Stomach smooth muscle (tissue), 2 donors: Measurements from ENCODE around the gene MCFD2.
A peak's percentile ranks its signal among the peaks of the same experiment; 100 is the strongest.
"Not testable (repeated sequence)": the region's sequence is repeated elsewhere in the genome, so short reads cannot be mapped to it uniquely, and the experiment has no call there.

Source experiments
- H3K27ac ChIP-seq: one replicate; pipeline ENCODE4 v1.7.0; 2013; ENCODE audit warnings: mild to moderate bottlenecking, low read length, inconsistent platforms
- H3K27me3 ChIP-seq, 2 donors: one replicate each; pipeline ENCODE4 v1.7.0; 2013; ENCODE audit warnings: low read length in 2 of 2; ENCODE audit not compliant: insufficient read depth in 2 of 2, control insufficient read depth in 1 of 2
- H3K36me3 ChIP-seq, 2 donors: one replicate each; pipeline ENCODE4 v1.7.0; 2013; ENCODE audit warnings: low read length in 2 of 2; ENCODE audit not compliant: control insufficient read depth in 2 of 2, insufficient read depth in 2 of 2
- H3K4me1 ChIP-seq: one replicate; pipeline ENCODE4 v1.7.0; 2013; ENCODE audit warnings: low read length; ENCODE audit not compliant: control insufficient read depth, insufficient read depth
- H3K4me3 ChIP-seq, 2 donors: one replicate each; pipeline ENCODE4 v1.7.0; 2013; ENCODE audit warnings: low read length in 2 of 2
- H3K9ac ChIP-seq, 2 donors: one replicate each; pipeline ENCODE4 v1.7.0; 2013; ENCODE audit warnings: low read length in 2 of 2, mild to moderate bottlenecking in 1 of 2
- H3K9me3 ChIP-seq, 2 donors: one replicate each; pipeline ENCODE4 v1.7.0; 2013; ENCODE audit warnings: low read length in 2 of 2; ENCODE audit not compliant: control insufficient read depth in 2 of 2
- donor health status: healthy.
- donor health status: Pancreatic carcinoma.

Gene MCFD2

GRCh38 chr2:46917628-46918027, 2.0 kb upstream of the MCFD2 start:
- H3K9ac ChIP-seq = no peak overlapping the region
- no peaks in the 10 kb centered on the region for H3K27me3 ChIP-seq
- H3K27ac ChIP-seq = no peak overlapping the region
- H3K4me1 ChIP-seq = peaks cover 20% of the 10 kb centered on the region
- no peaks in the 10 kb centered on the region for H3K36me3 ChIP-seq
- H3K4me3 ChIP-seq = no peak overlapping the region
- H3K9me3 ChIP-seq = no peaks in the 10 kb centered on the region

- Histone ChIP-seq H3K4me3 (peak overlapping the region; percentile 64 to 96), H3K36me3 (no peaks in the 10 kb centered on the region), H3K9me3 (no peaks in the 10 kb centered on the region), H3K27ac (peak overlapping the region; percentile 94), H3K4me1 (peaks cover 20% of the 10 kb centered on the region), H3K9ac (peak overlapping the region; percentile 95 to 97), H3K27me3 (no peaks in the 10 kb centered on the region)
Measured at GRCh38 chr2:46915811-46916630, 415 bp upstream of the MCFD2 start.

GRCh38 chr2:46914578-46915230, 902 bp downstream of the MCFD2 start:
- H3K27ac ChIP-seq = peak overlapping the region; percentile 94
- no peaks in the 10 kb centered on the region for H3K27me3 ChIP-seq
- no peaks in the 10 kb centered on the region for H3K9me3 ChIP-seq
- H3K4me1 ChIP-seq = peaks cover 22% of the 10 kb centered on the region
- peaks cover 5 to 7% of the 10 kb centered on the region in 2 donors for H3K36me3 ChIP-seq
- H3K9ac ChIP-seq = peak overlapping the region; percentile 95 to 96
- peak overlapping the region; percentile 64 to 96 for H3K4me3 ChIP-seq

- Histone ChIP-seq H3K4me1 (peaks cover 23% of the 10 kb centered on the region), H3K27ac (peak overlapping the region; percentile 6), H3K9ac (peak overlapping the region; percentile 13 to 95), H3K27me3 (no peaks in the 10 kb centered on the region), H3K36me3 (peaks cover 14 to 16% of the 10 kb centered on the region in 2 donors), H3K9me3 (no peaks in the 10 kb centered on the region), H3K4me3 (peak overlapping the region; percentile 64 to 96)
Measured at GRCh38 chr2:46913471-46914381, 1.9 kb downstream of the MCFD2 start.

- H3K27ac ChIP-seq = no peak overlapping the region
- peaks cover 38 to 46% of the 10 kb centered on the region in 2 donors for H3K36me3 ChIP-seq
- H3K4me1 ChIP-seq = peaks cover 19% of the 10 kb centered on the region
- H3K9ac ChIP-seq = no peak overlapping the region
- H3K4me3 ChIP-seq = no peak overlapping the region
- H3K9me3 ChIP-seq = no peaks in the 10 kb centered on the region
- no peaks in the 10 kb centered on the region for H3K27me3 ChIP-seq
Measured at GRCh38 chr2:46909771-46910419, 5.7 kb downstream of the MCFD2 start.

- H3K36me3 ChIP-seq = peaks cover 38 to 46% of the 10 kb centered on the region in 2 donors
- H3K4me3 ChIP-seq = no peak overlapping the region
- H3K27ac ChIP-seq = no peak overlapping the region
- H3K9ac ChIP-seq = no peak overlapping the region
- H3K9me3 ChIP-seq = no peaks in the 10 kb centered on the region
- H3K4me1 ChIP-seq = peaks cover 11% of the 10 kb centered on the region
- H3K27me3 ChIP-seq = no peaks in the 10 kb centered on the region
Measured at GRCh38 chr2:46909150-46909549, 6.5 kb downstream of the MCFD2 start.

GRCh38 chr2:46904908-46905678, 10.5 kb downstream of the MCFD2 start:
- not testable (repeated sequence) for H3K9me3 ChIP-seq, H3K4me1 ChIP-seq, H3K27me3 ChIP-seq, H3K27ac ChIP-seq, H3K9ac ChIP-seq, H3K4me3 ChIP-seq
- H3K36me3 ChIP-seq = peaks cover 35 to 43% of the 10 kb centered on the region in 2 donors

GRCh38 chr2:46902980-46903379, 12.6 kb downstream of the MCFD2 start:
- H3K4me3 ChIP-seq, H3K9ac ChIP-seq, H3K27ac ChIP-seq, H3K4me1 ChIP-seq, H3K9me3 ChIP-seq, H3K27me3 ChIP-seq: not testable (repeated sequence)
- H3K36me3 ChIP-seq = peaks cover 22 to 24% of the 10 kb centered on the region in 2 donors

- Histone ChIP-seq H3K4me3 (no peak overlapping the region), H3K4me1 (no peaks in the 10 kb centered on the region), H3K9ac (no peak overlapping the region), H3K36me3 (peaks cover 17 to 19% of the 10 kb centered on the region in 2 donors), H3K9me3 (no peaks in the 10 kb centered on the region), H3K27ac (no peak overlapping the region), H3K27me3 (no peaks in the 10 kb centered on the region)
Measured at GRCh38 chr2:46902465-46902864, 13.1 kb downstream of the MCFD2 start.
